GM23338 (cell line): ENCODE results near the gene GADD45B. TPM values are rescaled to one million over a fixed set of nuclear protein-coding genes. Genes with fewer than 3 reads are reported as not detected.

Experiments
- ATAC-seq: fragments of 200-7000 bp; cut with Tn5 transposase; 3 replicates; pipeline ENCODE4 v1.9.1; 2020
- DNase-seq: peaks from one replicate; pipeline ENCODE4 v3.0.0-alpha.2; 2015; ENCODE audit warnings: low spot score
- H2AFZ ChIP-seq: fragments of 200-600 bp; sonication (generic); 2 replicates; pipeline ENCODE4 v1.8.0; 2016; ENCODE audit warnings: antibody characterized with exemption, mild to moderate bottlenecking, moderate library complexity
- H3F3A ChIP-seq: fragments of 200-600 bp; sonication (generic); replicated peaks from 2 replicates; pipeline ENCODE4 v1.8.0; 2017; ENCODE audit warnings: antibody characterized with exemption, mixed run types, low read depth
- H3K27ac ChIP-seq: fragments of 200-600 bp; sonication (generic); 2 replicates; pipeline ENCODE4 v1.6.1; 2016; ENCODE audit warnings: low read depth
- H3K27me3 ChIP-seq: fragments of 200-600 bp; sonication (generic); 2 replicates; pipeline ENCODE4 v1.8.0; 2016; ENCODE audit warnings: mild to moderate bottlenecking, mixed run types, moderate library complexity; ENCODE audit not compliant: insufficient read depth
- H3K36me3 ChIP-seq: fragments of 200-600 bp; sonication (generic); 2 replicates; pipeline ENCODE4 v1.8.0; 2016; ENCODE audit warnings: mild to moderate bottlenecking; ENCODE audit not compliant: insufficient read depth
- H3K4me1 ChIP-seq: fragments of 200-600 bp; sonication (generic); 2 replicates; pipeline ENCODE4 v1.8.0; 2016; ENCODE audit warnings: mild to moderate bottlenecking, moderate library complexity; ENCODE audit not compliant: insufficient read depth
- H3K4me2 ChIP-seq: fragments of 200-600 bp; sonication (generic); 2 replicates; pipeline ENCODE4 v1.7.1; 2017; ENCODE audit warnings: mixed run types
- H3K4me3 ChIP-seq: fragments of 200-600 bp; sonication (generic); 2 replicates; pipeline ENCODE4 v1.6.1; 2016; ENCODE audit warnings: mixed run types
- H3K79me2 ChIP-seq: fragments of 200-600 bp; sonication (generic); replicated peaks from 2 replicates; pipeline ENCODE4 v1.8.0; 2017; ENCODE audit warnings: mild to moderate bottlenecking; ENCODE audit not compliant: insufficient read depth
- H3K9me2 ChIP-seq: fragments of 200-600 bp; sonication (generic); 2 replicates; pipeline ENCODE4 v1.8.0; 2017; ENCODE audit not compliant: insufficient read depth
- H4K20me1 ChIP-seq: fragments of 200-600 bp; sonication (generic); replicated peaks from 2 replicates; pipeline ENCODE4 v1.8.0; 2017; ENCODE audit warnings: mild to moderate bottlenecking; ENCODE audit not compliant: insufficient read depth
- H3K27ac Mint-ChIP-seq: 2 replicates; pipeline ENCODE4 v1.8.0; 2020; ENCODE audit warnings: inconsistent platforms, mild to moderate bottlenecking, moderate library complexity, mixed read lengths
- H3K27me3 Mint-ChIP-seq: 3 replicates; pipeline ENCODE4 v1.8.0; 2022; ENCODE audit warnings: low read depth, mild to moderate bottlenecking, moderate library complexity, mixed read lengths, inconsistent platforms; ENCODE audit not compliant: insufficient read depth, poor library complexity
- H3K36me3 Mint-ChIP-seq: 3 replicates; pipeline ENCODE4 v1.8.0; 2021; ENCODE audit warnings: low read depth, mild to moderate bottlenecking, inconsistent platforms, moderate library complexity, mixed read lengths
- H3K4me1 Mint-ChIP-seq: 3 replicates; pipeline ENCODE4 v1.8.0; 2020; ENCODE audit warnings: mild to moderate bottlenecking, inconsistent platforms, mixed read lengths
- H3K4me3 Mint-ChIP-seq: 3 replicates; pipeline ENCODE4 v1.8.0; 2021; ENCODE audit warnings: moderate library complexity, mild to moderate bottlenecking, inconsistent platforms, mixed read lengths
- H3K9me3 Mint-ChIP-seq: 3 replicates; pipeline ENCODE4 v1.8.0; 2020; ENCODE audit warnings: moderate library complexity, mild to moderate bottlenecking, inconsistent platforms, mixed read lengths
- CREB1 ChIP-seq: fragments of 250-450 bp; sonication (Bioruptor Pico); IDR thresholded peaks from 2 replicates; pipeline ENCODE4 v1.5.0; 2020; ENCODE audit warnings: low read depth, mild to moderate bottlenecking, moderate library complexity
- EZH2 ChIP-seq: fragments of 200-600 bp; sonication (generic); IDR thresholded peaks from one replicate; pipeline ENCODE4 v1.8.0; 2017; ENCODE audit warnings: antibody characterized with exemption, mild to moderate bottlenecking, low read depth; ENCODE audit not compliant: unreplicated experiment
- EZH2phosphoT487 ChIP-seq: fragments of 200-600 bp; sonication (generic); IDR thresholded peaks from one replicate; pipeline ENCODE4 v1.8.1; 2018; ENCODE audit warnings: antibody characterized with exemption; ENCODE audit not compliant: unreplicated experiment
- JUNB ChIP-seq: IDR thresholded peaks from one replicate; pipeline ENCODE4 v1.6.1; 2016; ENCODE audit warnings: antibody characterized with exemption; ENCODE audit not compliant: unreplicated experiment
- NANOG ChIP-seq: IDR thresholded peaks from 2 replicates; pipeline ENCODE4 v1.6.1; 2016; ENCODE audit warnings: antibody characterized with exemption, borderline replicate concordance
- POLR2AphosphoS5 ChIP-seq: IDR thresholded peaks from 2 replicates; pipeline ENCODE4 v1.6.1; 2016; ENCODE audit warnings: antibody characterized with exemption, low read depth
- REST ChIP-seq: IDR thresholded peaks from one replicate; pipeline ENCODE4 v1.6.1; 2018; ENCODE audit warnings: antibody characterized with exemption; ENCODE audit not compliant: unreplicated experiment
- STAT1 ChIP-seq: IDR thresholded peaks from one replicate; pipeline ENCODE4 v1.6.1; 2016; ENCODE audit warnings: antibody characterized with exemption; ENCODE audit not compliant: unreplicated experiment
- ZNF114 ChIP-seq: fragments of 250-450 bp; sonication (Bioruptor Pico); IDR thresholded peaks from 2 replicates; pipeline ENCODE4 v1.5.0; 2020; ENCODE audit warnings: mild to moderate bottlenecking, moderate library complexity
- ZNF331 ChIP-seq: fragments of 250-450 bp; sonication (Bioruptor Pico); IDR thresholded peaks from 2 replicates; pipeline ENCODE4 v1.5.0; 2020; ENCODE audit warnings: low read depth, mild to moderate bottlenecking, moderate library complexity
- polyA plus RNA-seq: library from polyadenylated mRNA; unstranded; fragments of >200 nt; fragmentation: Nextera tagmentation; extraction: Ambion mirVana; gene quantifications from 2 replicates; pipeline ENCODE4 v1.2.1, GENCODE V29; 2016
- total RNA-seq: library from RNA; depleted of rRNA; stranded (reverse); fragments of >200 nt; shearing (Covaris generic); gene quantifications from 2 replicates; pipeline ENCODE4 v1.2.3, GENCODE V29; 2014
- TF ChIP-seq, protein P1 (sequence below), 2 experiments: fragments of 200-600 bp in 1 of 2; sonication (generic) in 1 of 2; conservative IDR thresholded peaks; 2 replicates each; pipeline versions ENCODE4 v1.5.1 to v1.6.1; 2016 to 2017; ENCODE audit warnings: antibody characterized with exemption in 2 of 2, low read depth in 2 of 2, mild to moderate bottlenecking in 2 of 2, moderate library complexity in 1 of 2

The GADD45B gene
- total and polyA plus RNA-seq, 2 experiments from 2014 or later, result 12.3 to 16.6 TPM

- Mint-ChIP-seq H3K36me3 (no peaks in the 10 kb centered on the region), H3K4me1 (peaks cover 10% of the 10 kb centered on the region; the same call in 2 of the 3 replicates), H3K9me3 (peaks cover 2% of the 10 kb centered on the region; the same call in 1 of the 3 replicates), H3K27me3 (peaks cover 53% of the 10 kb centered on the region), H3K4me3 (peak overlapping the region; percentile 66), H3K27ac (no peak overlapping the region)
- Histone ChIP-seq H4K20me1 (no peaks in the 10 kb centered on the region; the same call in 1 of the 2 replicates), H3K4me2 (peak overlapping the region; percentile 87), H3K4me1 (peaks cover 6% of the 10 kb centered on the region; the same call in 1 of the 2 replicates), H3K79me2 (no peaks in the 10 kb centered on the region), H3K27ac (no peak overlapping the region), H3K27me3 (peaks cover 57% of the 10 kb centered on the region), H3K4me3 (peak overlapping the region; percentile 61), H3F3A (no peaks in the 10 kb centered on the region), H3K36me3 (no peaks in the 10 kb centered on the region), H3K9me2 (no peaks in the 10 kb centered on the region), H2AFZ (peak overlapping the region; percentile 97)
- TF ChIP-seq CREB1 (CRISPR knock-in tag), result no peak
- TF ChIP-seq, protein P1, sequence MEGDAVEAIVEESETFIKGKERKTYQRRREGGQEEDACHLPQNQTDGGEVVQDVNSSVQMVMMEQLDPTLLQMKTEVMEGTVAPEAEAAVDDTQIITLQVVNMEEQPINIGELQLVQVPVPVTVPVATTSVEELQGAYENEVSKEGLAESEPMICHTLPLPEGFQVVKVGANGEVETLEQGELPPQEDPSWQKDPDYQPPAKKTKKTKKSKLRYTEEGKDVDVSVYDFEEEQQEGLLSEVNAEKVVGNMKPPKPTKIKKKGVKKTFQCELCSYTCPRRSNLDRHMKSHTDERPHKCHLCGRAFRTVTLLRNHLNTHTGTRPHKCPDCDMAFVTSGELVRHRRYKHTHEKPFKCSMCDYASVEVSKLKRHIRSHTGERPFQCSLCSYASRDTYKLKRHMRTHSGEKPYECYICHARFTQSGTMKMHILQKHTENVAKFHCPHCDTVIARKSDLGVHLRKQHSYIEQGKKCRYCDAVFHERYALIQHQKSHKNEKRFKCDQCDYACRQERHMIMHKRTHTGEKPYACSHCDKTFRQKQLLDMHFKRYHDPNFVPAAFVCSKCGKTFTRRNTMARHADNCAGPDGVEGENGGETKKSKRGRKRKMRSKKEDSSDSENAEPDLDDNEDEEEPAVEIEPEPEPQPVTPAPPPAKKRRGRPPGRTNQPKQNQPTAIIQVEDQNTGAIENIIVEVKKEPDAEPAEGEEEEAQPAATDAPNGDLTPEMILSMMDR (conservative IDR thresholded peaks at IDR 0.05; ENCODE audit: low read depth in 2 of 2), result 0 out of 4 replicates have a peak, but pooled peaks of 1 of the 2 experiments have one; percentile 7
- TF ChIP-seq EZH2phosphoT487, result no peak
- TF ChIP-seq NANOG, result no peak
- no peak for TF ChIP-seq STAT1
- no peak for TF ChIP-seq ZNF331
- no peak for TF ChIP-seq ZNF114
- TF ChIP-seq EZH2, result peak; percentile 62
- ATAC-seq (peak; percentile 84), DNase-seq (peak; percentile 75)
These were observed 13.2 kb downstream of the GADD45B start for GRCh38 chr19:2488942-2489731.

- H4K20me1 ChIP-seq, result no peaks in the 10 kb centered on the region
- Mint-ChIP-seq H3K27ac (no peak overlapping the region), H3K9me3 (no peaks in the 10 kb centered on the region), H3K36me3 (no peaks in the 10 kb centered on the region), H3K4me1 (peaks cover 11% of the 10 kb centered on the region; the same call in 2 of the 3 replicates), H3K4me3 (no peak overlapping the region), H3K27me3 (peaks cover 56% of the 10 kb centered on the region)
- no peak overlapping the region for H3K4me2 ChIP-seq
- no peak for DNase-seq
- H3K9me2 ChIP-seq, result no peaks in the 10 kb centered on the region
- H3K4me1 ChIP-seq, result peaks cover 12% of the 10 kb centered on the region; the same call in 1 of the 2 replicates
- ATAC-seq, result no peak
- H3K79me2 ChIP-seq, result no peaks in the 10 kb centered on the region
- 0 out of 2 replicates have a peak, but pooled peaks cover 2% of the 10 kb centered on the region for H3F3A ChIP-seq
- H2AFZ ChIP-seq, result no peak overlapping the region
- no peaks in the 10 kb centered on the region for H3K36me3 ChIP-seq
- peaks cover 67% of the 10 kb centered on the region for H3K27me3 ChIP-seq
- no peak overlapping the region for H3K27ac ChIP-seq
- no peak overlapping the region for H3K4me3 ChIP-seq
- TF ChIP-seq STAT1, result no peak
- no peak for TF ChIP-seq JUNB
- TF ChIP-seq POLR2AphosphoS5, result no peak
- no peak for TF ChIP-seq EZH2phosphoT487
- TF ChIP-seq REST, result no peak
- TF ChIP-seq, protein P1 (conservative IDR thresholded peaks at IDR 0.05; ENCODE audit: low read depth in 2 of 2), result no peak
- TF ChIP-seq ZNF114, result no peak
- TF ChIP-seq NANOG, result no peak
These were observed 14.7 kb downstream of the GADD45B start for GRCh38 chr19:2490659-2491058.
